ENCODE results near the gene CDPF1.

Gene CDPF1

DNA sequence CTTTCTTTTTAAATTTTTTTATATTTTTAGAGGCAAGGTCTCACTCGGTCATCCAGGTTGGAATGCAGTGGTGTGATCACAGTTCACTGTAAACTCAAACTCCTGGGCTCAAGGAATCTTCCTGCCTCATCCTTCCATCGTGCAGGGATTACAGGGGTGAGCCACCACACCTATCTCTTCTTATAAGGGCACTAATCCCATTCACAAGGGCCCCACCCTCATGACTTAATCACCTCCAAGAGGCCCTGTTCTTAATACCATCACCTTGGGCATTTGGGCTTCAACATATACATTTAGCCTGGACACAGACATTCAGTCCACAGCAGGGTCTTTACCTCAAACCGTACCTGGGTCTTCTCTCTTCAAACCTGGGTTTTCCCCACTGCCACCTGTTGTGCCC is 42.1 kb upstream of the CDPF1 start:
- Histone ChIP-seq H3K9me3 (ENCODE audit: severe bottlenecking) (no peaks in the 10 kb centered on the region), H3K4me1 (ENCODE audit: insufficient read depth, poor library complexity, severe bottlenecking) (no peaks in the 10 kb centered on the region), H3K27ac (ENCODE audit: poor library complexity, severe bottlenecking) (no peak overlapping the region), H3K4me3 (ENCODE audit: severe bottlenecking) (no peak overlapping the region), H3K36me3 (ENCODE audit: low read depth) (0 out of 2 replicates have a peak, but pooled peaks cover 4% of the 10 kb centered on the region), H3K27me3 (ENCODE audit: insufficient read depth, poor library complexity, severe bottlenecking) (no peaks in the 10 kb centered on the region)
- TF ChIP-seq, protein P1, sequence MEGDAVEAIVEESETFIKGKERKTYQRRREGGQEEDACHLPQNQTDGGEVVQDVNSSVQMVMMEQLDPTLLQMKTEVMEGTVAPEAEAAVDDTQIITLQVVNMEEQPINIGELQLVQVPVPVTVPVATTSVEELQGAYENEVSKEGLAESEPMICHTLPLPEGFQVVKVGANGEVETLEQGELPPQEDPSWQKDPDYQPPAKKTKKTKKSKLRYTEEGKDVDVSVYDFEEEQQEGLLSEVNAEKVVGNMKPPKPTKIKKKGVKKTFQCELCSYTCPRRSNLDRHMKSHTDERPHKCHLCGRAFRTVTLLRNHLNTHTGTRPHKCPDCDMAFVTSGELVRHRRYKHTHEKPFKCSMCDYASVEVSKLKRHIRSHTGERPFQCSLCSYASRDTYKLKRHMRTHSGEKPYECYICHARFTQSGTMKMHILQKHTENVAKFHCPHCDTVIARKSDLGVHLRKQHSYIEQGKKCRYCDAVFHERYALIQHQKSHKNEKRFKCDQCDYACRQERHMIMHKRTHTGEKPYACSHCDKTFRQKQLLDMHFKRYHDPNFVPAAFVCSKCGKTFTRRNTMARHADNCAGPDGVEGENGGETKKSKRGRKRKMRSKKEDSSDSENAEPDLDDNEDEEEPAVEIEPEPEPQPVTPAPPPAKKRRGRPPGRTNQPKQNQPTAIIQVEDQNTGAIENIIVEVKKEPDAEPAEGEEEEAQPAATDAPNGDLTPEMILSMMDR (IDR thresholded peaks at IDR 0.05; ENCODE audit: poor library complexity, severe bottlenecking): no peak
- ATAC-seq (ENCODE audit: low read depth): no peak
- DNase-seq (ENCODE audit: low spot score): no peak

DNA sequence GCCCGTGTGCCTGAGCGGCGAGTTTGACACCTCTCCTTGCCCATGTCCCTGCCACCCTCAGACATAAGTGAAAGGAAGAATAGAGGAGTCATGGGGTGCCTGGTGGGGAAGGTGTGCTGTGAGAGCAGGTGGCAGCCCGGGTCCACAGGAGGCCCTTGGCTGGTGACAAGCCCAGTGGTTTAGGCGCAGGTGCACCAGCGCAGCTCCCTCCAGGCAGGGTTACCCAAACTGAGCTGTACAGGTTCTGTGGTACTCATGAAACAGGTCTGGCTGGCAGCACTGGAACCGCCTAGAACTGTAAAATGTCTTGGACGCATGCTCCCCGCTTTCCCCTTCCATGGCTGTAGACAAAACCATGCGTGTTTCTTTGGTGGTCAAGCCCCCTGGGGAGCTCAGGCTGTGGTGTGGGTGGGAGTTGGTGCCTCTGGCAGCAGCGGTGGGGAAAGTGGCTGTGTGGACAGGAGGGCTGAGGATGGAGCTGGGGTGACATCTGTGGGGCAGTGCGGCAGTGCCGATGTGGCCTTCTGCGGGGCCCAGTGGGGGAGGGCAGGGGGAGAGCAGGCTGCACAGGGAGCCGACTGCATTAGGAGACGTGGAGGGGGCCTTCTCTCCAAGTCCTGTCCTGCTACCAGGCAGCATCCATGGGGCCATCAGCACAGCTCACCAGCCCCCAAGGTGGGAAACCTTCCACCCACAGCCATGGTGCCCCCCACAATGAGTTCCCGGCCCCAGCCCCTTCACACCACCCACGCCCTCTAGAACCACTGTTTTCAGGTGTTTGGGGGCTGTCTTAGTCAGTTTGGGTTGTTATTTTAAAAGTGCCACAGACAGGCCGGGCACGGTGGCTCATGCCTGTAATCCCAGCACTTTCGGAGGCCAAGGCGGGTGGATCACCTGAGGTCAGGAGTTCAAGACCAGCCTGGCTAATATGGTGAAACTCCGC is 41.0 kb upstream of the CDPF1 start:
- ATAC-seq (ENCODE audit: low read depth) (no peak), DNase-seq (ENCODE audit: low spot score) (no peak)
- H3K9me3 ChIP-seq (ENCODE audit: severe bottlenecking): no peaks in the 10 kb centered on the region
- 0 out of 2 replicates have a peak, but pooled peaks cover 4% of the 10 kb centered on the region for H3K36me3 ChIP-seq (ENCODE audit: low read depth)
- no peak overlapping the region for H3K4me3 ChIP-seq (ENCODE audit: severe bottlenecking)
- no peaks in the 10 kb centered on the region for H3K27me3 ChIP-seq (ENCODE audit: insufficient read depth, poor library complexity, severe bottlenecking)
- TF ChIP-seq, protein P1 (IDR thresholded peaks at IDR 0.05; ENCODE audit: poor library complexity, severe bottlenecking): no peak
- no peak overlapping the region for H3K27ac ChIP-seq (ENCODE audit: poor library complexity, severe bottlenecking)
- no peaks in the 10 kb centered on the region for H3K4me1 ChIP-seq (ENCODE audit: insufficient read depth, poor library complexity, severe bottlenecking)

- peaks cover 7% of the 10 kb centered on the region; the same call in 1 of the 2 replicates for H3K36me3 ChIP-seq (ENCODE audit: low read depth)
- H3K4me3 ChIP-seq (ENCODE audit: severe bottlenecking): no peak overlapping the region
- no peaks in the 10 kb centered on the region for H3K27me3 ChIP-seq (ENCODE audit: insufficient read depth, poor library complexity, severe bottlenecking)
- H3K4me1 ChIP-seq (ENCODE audit: insufficient read depth, poor library complexity, severe bottlenecking): no peaks in the 10 kb centered on the region
- ATAC-seq (ENCODE audit: low read depth) (no peak), DNase-seq (ENCODE audit: low spot score) (no peak)
- no peak overlapping the region for H3K27ac ChIP-seq (ENCODE audit: poor library complexity, severe bottlenecking)
- no peaks in the 10 kb centered on the region for H3K9me3 ChIP-seq (ENCODE audit: severe bottlenecking)
- TF ChIP-seq, protein P1 (IDR thresholded peaks at IDR 0.05; ENCODE audit: poor library complexity, severe bottlenecking): no peak
These were observed 40.2 kb upstream of the CDPF1 start for GRCh38 chr22:46290121-46290842.

DNA sequence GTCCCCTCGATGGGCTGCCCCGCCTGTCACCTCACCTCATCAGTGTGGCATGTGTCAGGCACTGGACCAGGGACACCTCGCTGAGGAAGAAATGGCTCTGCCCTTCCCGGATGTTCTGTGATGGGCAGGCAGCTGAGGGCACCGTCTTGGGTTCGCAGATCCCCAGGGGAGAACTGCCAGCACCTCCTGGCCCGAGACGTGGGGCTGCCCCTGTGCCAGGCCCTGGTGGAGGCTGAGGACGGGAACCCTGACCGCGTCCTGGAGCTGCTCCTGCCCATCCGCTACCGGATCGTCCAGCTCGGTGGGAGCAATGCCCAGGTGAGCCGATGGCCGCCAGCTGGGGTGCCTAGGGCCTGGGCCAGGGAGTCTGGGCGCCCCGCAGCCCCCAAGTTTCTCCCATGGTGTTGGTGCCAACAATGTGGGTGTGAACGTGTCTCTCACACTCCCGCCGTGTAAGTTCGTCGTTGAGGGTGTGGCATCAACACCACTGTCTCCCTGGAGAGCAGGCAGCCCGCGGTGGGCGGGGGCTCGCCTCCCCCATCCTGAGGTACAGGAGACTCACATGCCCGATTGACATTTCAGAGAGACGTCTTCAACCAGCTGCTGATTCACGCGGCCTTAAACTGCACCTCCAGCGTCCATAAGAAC is 39.3 kb upstream of the CDPF1 start:
- H3K9me3 ChIP-seq (ENCODE audit: severe bottlenecking): no peaks in the 10 kb centered on the region
- no peak overlapping the region for H3K27ac ChIP-seq (ENCODE audit: poor library complexity, severe bottlenecking)
- peaks cover 13% of the 10 kb centered on the region for H3K36me3 ChIP-seq (ENCODE audit: low read depth)
- H3K4me1 ChIP-seq (ENCODE audit: insufficient read depth, poor library complexity, severe bottlenecking): no peaks in the 10 kb centered on the region
- no peak overlapping the region for H3K4me3 ChIP-seq (ENCODE audit: severe bottlenecking)
- TF ChIP-seq, protein P1 (IDR thresholded peaks at IDR 0.05; ENCODE audit: poor library complexity, severe bottlenecking): no peak
- DNase-seq (ENCODE audit: low spot score) (no peak), ATAC-seq (ENCODE audit: low read depth) (no peak)
- H3K27me3 ChIP-seq (ENCODE audit: insufficient read depth, poor library complexity, severe bottlenecking): no peaks in the 10 kb centered on the region
